ENCODE results near the gene PSMD12. TPM values are rescaled to one million over a fixed set of nuclear protein-coding genes. Genes with fewer than 3 reads are reported as not detected.

Gene PSMD12
- total RNA-seq, 1 experiment from 2014 or later = 60.0 TPM

GRCh38 chr17:67403483-67403882 is 37.1 kb upstream of the PSMD12 start:
- peaks cover 5% of the 10 kb centered on the region; the same call in 1 of the 2 replicates for H3K4me1 ChIP-seq (ENCODE audit: insufficient read depth, low read length)
- DNase-seq = no peak
- POLR2A ChIA-PET (ENCODE audit: unreplicated experiment) = no interaction called here
- H3K4me2 ChIP-seq (ENCODE audit: low read length) = no peak overlapping the region
- no peak overlapping the region for H3K27ac ChIP-seq (ENCODE audit: low read length)
- no peaks in the 10 kb centered on the region for H3K79me2 ChIP-seq (ENCODE audit: low read length)
- H4K20me1 ChIP-seq (ENCODE audit: low read length) = no peaks in the 10 kb centered on the region
- no peaks in the 10 kb centered on the region for H3K27me3 ChIP-seq (ENCODE audit: low read length)
- H3K9ac ChIP-seq (ENCODE audit: low read length) = no peak overlapping the region
- ATAC-seq = no peak
- intact Hi-C loops (cut with micrococcal nuclease) = no loop called here
- CTCF ChIA-PET = no interaction called here
- no peaks in the 10 kb centered on the region for H3K9me2 ChIP-seq (replicated peaks; ENCODE audit: low read length)
- BruUV-seq (replicated peaks) = no TSS peak
- no peak for TF ChIP-seq EZH2phosphoT487 (IDR thresholded peaks at IDR 0.05; ENCODE audit: borderline replicate concordance, low read length)
- TF ChIP-seq CTCF (conservative IDR thresholded peaks at IDR 0.05; ENCODE audit: low read depth, low read length) = no peak
- no peak for TF ChIP-seq EZH2 (IDR thresholded peaks at IDR 0.05; ENCODE audit: low read length, unreplicated experiment)
- no peaks in the 10 kb centered on the region for H3F3A ChIP-seq (ENCODE audit: low read length, unreplicated experiment)
- no peak overlapping the region for H2AFZ ChIP-seq (ENCODE audit: low read length)
- no peaks in the 10 kb centered on the region for H3K9me3 ChIP-seq (ENCODE audit: low read length)
- H3K36me3 ChIP-seq (ENCODE audit: low read depth, low read length) = no peaks in the 10 kb centered on the region
- no peak overlapping the region for H3K4me3 ChIP-seq (ENCODE audit: low read length)

- Histone ChIP-seq H3K4me3 (ENCODE audit: low read length) (no peak overlapping the region), H3K27me3 (ENCODE audit: low read length) (no peaks in the 10 kb centered on the region), H4K20me1 (ENCODE audit: low read length) (no peaks in the 10 kb centered on the region), H3K4me1 (ENCODE audit: insufficient read depth, low read length) (peaks cover 3% of the 10 kb centered on the region; the same call in 1 of the 2 replicates), H3K36me3 (ENCODE audit: low read depth, low read length) (no peaks in the 10 kb centered on the region), H3K9me3 (ENCODE audit: low read length) (no peaks in the 10 kb centered on the region), H3K9me2 (replicated peaks; ENCODE audit: low read length) (no peaks in the 10 kb centered on the region), H3K27ac (ENCODE audit: low read length) (no peak overlapping the region), H3K79me2 (ENCODE audit: low read length) (no peaks in the 10 kb centered on the region), H3K9ac (ENCODE audit: low read length) (no peak overlapping the region), H3F3A (ENCODE audit: low read length, unreplicated experiment) (no peaks in the 10 kb centered on the region), H3K4me2 (ENCODE audit: low read length) (no peak overlapping the region), H2AFZ (ENCODE audit: low read length) (no peak overlapping the region)
- intact Hi-C loops (cut with micrococcal nuclease) = no loop called here
- DNase-seq (no peak), ATAC-seq (no peak)
- TF ChIP-seq CTCF (conservative IDR thresholded peaks at IDR 0.05; ENCODE audit: low read depth, low read length) (no peak), EZH2 (IDR thresholded peaks at IDR 0.05; ENCODE audit: low read length, unreplicated experiment) (no peak), EZH2phosphoT487 (IDR thresholded peaks at IDR 0.05; ENCODE audit: borderline replicate concordance, low read length) (no peak)
- no TSS peak for BruUV-seq (replicated peaks)
- CTCF ChIA-PET = no interaction called here
- POLR2A ChIA-PET (ENCODE audit: unreplicated experiment) = no interaction called here
Observed at GRCh38 chr17:67403065-67403464, 36.7 kb upstream of the PSMD12 start.

GRCh38 chr17:67401598-67402504 is 35.5 kb upstream of the PSMD12 start:
- intact Hi-C loops (cut with micrococcal nuclease) = no loop called here
- no peaks in the 10 kb centered on the region for H3K4me1 ChIP-seq (ENCODE audit: insufficient read depth, low read length)
- H3K27me3 ChIP-seq (ENCODE audit: low read length) = no peaks in the 10 kb centered on the region
- H3K4me3 ChIP-seq (ENCODE audit: low read length) = no peak overlapping the region
- ChIA-PET CTCF (no interaction called here), POLR2A (ENCODE audit: unreplicated experiment) (no interaction called here)
- no peaks in the 10 kb centered on the region for H3K9me2 ChIP-seq (replicated peaks; ENCODE audit: low read length)
- no peak overlapping the region for H3K27ac ChIP-seq (ENCODE audit: low read length)
- no TSS peak for BruUV-seq (replicated peaks)
- DNase-seq = no peak
- TF ChIP-seq CTCF (conservative IDR thresholded peaks at IDR 0.05; ENCODE audit: low read depth, low read length) = no peak
- no peak for TF ChIP-seq EZH2 (IDR thresholded peaks at IDR 0.05; ENCODE audit: low read length, unreplicated experiment)
- TF ChIP-seq EZH2phosphoT487 (IDR thresholded peaks at IDR 0.05; ENCODE audit: borderline replicate concordance, low read length) = no peak
- no peaks in the 10 kb centered on the region for H3K9me3 ChIP-seq (ENCODE audit: low read length)
- H3F3A ChIP-seq (ENCODE audit: low read length, unreplicated experiment) = no peaks in the 10 kb centered on the region
- H3K36me3 ChIP-seq (ENCODE audit: low read depth, low read length) = no peaks in the 10 kb centered on the region
- no peak overlapping the region for H3K4me2 ChIP-seq (ENCODE audit: low read length)
- H4K20me1 ChIP-seq (ENCODE audit: low read length) = no peaks in the 10 kb centered on the region
- ATAC-seq = no peak
- H2AFZ ChIP-seq (ENCODE audit: low read length) = no peak overlapping the region
- H3K79me2 ChIP-seq (ENCODE audit: low read length) = no peaks in the 10 kb centered on the region
- H3K9ac ChIP-seq (ENCODE audit: low read length) = no peak overlapping the region

Data from PC-3 (cell line).